ENCODE results near the gene MDM2. TPM values are rescaled to one million over a fixed set of nuclear protein-coding genes. Genes with fewer than 3 reads are reported as not detected.

Gene MDM2
- total and polyA plus RNA-seq, 2 of the 13 experiments (the other 11 are each of a cell fraction or from before 2014, with no cell fraction given), result 29.3 to 314 TPM

DNA sequence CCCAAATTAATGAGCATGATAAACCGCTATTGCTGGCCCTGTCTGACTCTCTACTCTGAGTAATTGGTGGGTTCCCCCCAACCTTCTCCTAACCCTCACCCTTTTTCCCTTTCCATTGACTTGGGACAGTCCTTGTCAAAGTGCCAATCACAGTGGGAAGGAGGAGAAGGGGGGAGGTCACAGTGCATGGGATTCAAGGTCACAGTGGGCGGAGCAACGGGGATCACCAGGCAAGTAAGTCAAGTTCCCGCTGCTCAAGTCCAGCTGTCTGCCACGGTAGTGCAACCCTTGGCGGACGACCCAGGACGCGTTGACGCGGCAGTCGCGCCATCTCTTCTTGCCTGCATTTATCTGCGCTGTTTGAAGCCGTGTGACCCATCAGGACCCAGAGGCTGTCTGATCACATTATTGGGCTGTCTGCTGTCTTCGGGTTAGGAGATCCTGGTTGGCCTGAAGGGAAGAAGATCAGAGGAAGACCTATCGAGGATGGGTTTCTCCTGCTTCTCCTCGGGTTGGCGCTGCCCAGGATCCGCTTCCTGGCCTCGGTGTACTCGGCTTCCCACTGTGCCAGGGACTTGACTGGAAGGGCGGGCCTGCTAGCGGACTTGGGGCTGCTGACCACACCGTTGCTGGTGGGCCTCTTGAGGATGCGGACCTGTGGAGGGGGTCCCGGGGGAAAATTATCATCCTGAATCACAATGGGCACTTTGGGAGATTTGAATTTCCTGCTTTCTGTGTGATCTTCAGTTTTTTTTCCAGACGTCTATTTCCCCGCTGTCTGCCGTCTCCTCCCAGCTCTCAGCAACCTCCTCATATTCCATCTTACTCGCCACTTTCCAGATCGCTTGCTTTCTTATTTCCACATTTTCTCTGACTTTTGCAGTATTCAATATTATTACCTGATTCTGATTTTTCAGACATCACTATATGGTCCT, 3.1 kb upstream of the MDM2 start (continued):
- TF ChIP-seq, protein P1, sequence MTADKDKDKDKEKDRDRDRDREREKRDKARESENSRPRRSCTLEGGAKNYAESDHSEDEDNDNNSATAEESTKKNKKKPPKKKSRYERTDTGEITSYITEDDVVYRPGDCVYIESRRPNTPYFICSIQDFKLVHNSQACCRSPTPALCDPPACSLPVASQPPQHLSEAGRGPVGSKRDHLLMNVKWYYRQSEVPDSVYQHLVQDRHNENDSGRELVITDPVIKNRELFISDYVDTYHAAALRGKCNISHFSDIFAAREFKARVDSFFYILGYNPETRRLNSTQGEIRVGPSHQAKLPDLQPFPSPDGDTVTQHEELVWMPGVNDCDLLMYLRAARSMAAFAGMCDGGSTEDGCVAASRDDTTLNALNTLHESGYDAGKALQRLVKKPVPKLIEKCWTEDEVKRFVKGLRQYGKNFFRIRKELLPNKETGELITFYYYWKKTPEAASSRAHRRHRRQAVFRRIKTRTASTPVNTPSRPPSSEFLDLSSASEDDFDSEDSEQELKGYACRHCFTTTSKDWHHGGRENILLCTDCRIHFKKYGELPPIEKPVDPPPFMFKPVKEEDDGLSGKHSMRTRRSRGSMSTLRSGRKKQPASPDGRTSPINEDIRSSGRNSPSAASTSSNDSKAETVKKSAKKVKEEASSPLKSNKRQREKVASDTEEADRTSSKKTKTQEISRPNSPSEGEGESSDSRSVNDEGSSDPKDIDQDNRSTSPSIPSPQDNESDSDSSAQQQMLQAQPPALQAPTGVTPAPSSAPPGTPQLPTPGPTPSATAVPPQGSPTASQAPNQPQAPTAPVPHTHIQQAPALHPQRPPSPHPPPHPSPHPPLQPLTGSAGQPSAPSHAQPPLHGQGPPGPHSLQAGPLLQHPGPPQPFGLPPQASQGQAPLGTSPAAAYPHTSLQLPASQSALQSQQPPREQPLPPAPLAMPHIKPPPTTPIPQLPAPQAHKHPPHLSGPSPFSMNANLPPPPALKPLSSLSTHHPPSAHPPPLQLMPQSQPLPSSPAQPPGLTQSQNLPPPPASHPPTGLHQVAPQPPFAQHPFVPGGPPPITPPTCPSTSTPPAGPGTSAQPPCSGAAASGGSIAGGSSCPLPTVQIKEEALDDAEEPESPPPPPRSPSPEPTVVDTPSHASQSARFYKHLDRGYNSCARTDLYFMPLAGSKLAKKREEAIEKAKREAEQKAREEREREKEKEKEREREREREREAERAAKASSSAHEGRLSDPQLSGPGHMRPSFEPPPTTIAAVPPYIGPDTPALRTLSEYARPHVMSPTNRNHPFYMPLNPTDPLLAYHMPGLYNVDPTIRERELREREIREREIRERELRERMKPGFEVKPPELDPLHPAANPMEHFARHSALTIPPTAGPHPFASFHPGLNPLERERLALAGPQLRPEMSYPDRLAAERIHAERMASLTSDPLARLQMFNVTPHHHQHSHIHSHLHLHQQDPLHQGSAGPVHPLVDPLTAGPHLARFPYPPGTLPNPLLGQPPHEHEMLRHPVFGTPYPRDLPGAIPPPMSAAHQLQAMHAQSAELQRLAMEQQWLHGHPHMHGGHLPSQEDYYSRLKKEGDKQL (CRISPR knock-in tag; IDR thresholded peaks at IDR 0.05; ENCODE audit: low read depth), result no peak; the same call in 1 of the 2 replicates
- TF ChIP-seq ZNF124 (CRISPR knock-in tag; IDR thresholded peaks at IDR 0.05), result 0 out of 2 replicates have a peak, but pooled peaks have one; percentile 46
- no peak for TF ChIP-seq BCLAF1 (IDR thresholded peaks at IDR 0.05)
- TF ChIP-seq, protein P2, sequence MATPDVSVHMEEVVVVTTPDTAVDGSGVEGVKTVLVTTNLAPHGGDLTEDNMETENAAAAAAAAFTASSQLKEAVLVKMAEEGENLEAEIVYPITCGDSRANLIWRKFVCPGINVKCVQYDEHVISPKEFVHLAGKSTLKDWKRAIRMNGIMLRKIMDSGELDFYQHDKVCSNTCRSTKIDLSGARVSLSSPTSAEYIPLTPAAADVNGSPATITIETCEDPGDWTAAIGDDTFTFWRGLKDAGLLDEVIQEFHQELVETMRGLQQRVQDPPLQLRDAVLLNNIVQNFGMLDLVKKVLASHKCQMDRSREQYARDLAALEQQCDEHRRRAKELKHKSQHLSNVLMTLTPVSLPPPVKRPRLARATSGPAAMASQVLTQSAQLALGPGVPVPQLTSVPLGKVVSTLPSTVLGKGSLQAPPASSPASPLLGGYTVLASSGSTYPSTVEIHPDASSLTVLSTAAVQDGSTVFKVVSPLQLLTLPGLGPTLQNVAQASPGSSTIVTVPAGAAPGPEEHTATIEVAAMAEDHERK (CRISPR knock-in tag; IDR thresholded peaks at IDR 0.05; ENCODE audit: low read depth), result no peak
- TF ChIP-seq ZNF841 (CRISPR knock-in tag; IDR thresholded peaks at IDR 0.05; ENCODE audit: borderline replicate concordance), result no peak
- TF ChIP-seq LBX2 (CRISPR knock-in tag; IDR thresholded peaks at IDR 0.05; ENCODE audit: borderline replicate concordance), result 0 out of 2 replicates have a peak, but pooled peaks have one; percentile 39
- peak; percentile 60; the same call in 1 of the 2 replicates for TF ChIP-seq HNRNPL (IDR thresholded peaks at IDR 0.05; ENCODE audit: low read depth, low read length)
- TF ChIP-seq ZFP36 (IDR thresholded peaks at IDR 0.05; ENCODE audit: borderline replicate concordance, low read depth, low read length, partially characterized antibody), result peak; percentile 32
- no peak for TF ChIP-seq NR3C1 (CRISPR knock-in tag; IDR thresholded peaks at IDR 0.05)
- no peak for TF ChIP-seq ZNF333 (CRISPR knock-in tag; IDR thresholded peaks at IDR 0.05; ENCODE audit: borderline replicate concordance)
- TF ChIP-seq KAT8 (CRISPR knock-in tag; IDR thresholded peaks at IDR 0.05), result peak; percentile 79
- no peak for TF ChIP-seq NR0B2 (CRISPR knock-in tag; IDR thresholded peaks at IDR 0.05)
- TF ChIP-seq ATF7-NPFF (CRISPR knock-in tag; IDR thresholded peaks at IDR 0.05; ENCODE audit: low read depth), result no peak
- 0 out of 2 replicates have a peak, but pooled peaks have one; percentile 38 for TF ChIP-seq ZNF446 (CRISPR knock-in tag; IDR thresholded peaks at IDR 0.05)
- no peak for TF ChIP-seq SP140L (CRISPR knock-in tag; IDR thresholded peaks at IDR 0.05; ENCODE audit: borderline replicate concordance)
- TF ChIP-seq, protein P3, sequence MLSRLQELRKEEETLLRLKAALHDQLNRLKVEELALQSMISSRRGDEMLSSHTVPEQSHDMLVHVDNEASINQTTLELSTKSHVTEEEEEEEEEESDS (CRISPR knock-in tag; IDR thresholded peaks at IDR 0.05; ENCODE audit: borderline replicate concordance), result no peak; the same call in 1 of the 2 replicates
- no peak for TF ChIP-seq FOXK2 (IDR thresholded peaks at IDR 0.05)

Measured in HepG2 (cell line).